ENCODE data around the gene KRT6B.

DNA sequence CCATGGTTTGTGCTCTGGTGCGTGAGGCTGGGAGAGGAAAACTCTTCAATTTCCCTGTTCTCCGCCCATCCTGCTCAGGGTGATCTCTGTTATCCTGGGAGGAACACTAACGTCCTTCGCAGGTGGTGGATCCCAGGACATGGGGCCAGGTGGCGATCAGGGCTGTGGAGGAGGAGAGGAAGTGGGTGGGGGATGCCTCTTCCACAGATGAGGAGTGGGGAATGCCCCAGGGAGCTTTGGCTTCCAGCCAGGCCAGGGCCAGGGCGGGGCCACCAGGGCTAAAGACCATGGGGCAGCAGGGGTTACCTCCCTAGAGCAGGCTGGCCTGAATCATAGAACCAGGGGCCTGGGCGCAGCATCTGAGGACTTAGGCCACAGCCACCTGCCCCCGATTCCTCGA is 14.4 kb downstream of the KRT6B start:
- TF ChIP-seq, protein P1, sequence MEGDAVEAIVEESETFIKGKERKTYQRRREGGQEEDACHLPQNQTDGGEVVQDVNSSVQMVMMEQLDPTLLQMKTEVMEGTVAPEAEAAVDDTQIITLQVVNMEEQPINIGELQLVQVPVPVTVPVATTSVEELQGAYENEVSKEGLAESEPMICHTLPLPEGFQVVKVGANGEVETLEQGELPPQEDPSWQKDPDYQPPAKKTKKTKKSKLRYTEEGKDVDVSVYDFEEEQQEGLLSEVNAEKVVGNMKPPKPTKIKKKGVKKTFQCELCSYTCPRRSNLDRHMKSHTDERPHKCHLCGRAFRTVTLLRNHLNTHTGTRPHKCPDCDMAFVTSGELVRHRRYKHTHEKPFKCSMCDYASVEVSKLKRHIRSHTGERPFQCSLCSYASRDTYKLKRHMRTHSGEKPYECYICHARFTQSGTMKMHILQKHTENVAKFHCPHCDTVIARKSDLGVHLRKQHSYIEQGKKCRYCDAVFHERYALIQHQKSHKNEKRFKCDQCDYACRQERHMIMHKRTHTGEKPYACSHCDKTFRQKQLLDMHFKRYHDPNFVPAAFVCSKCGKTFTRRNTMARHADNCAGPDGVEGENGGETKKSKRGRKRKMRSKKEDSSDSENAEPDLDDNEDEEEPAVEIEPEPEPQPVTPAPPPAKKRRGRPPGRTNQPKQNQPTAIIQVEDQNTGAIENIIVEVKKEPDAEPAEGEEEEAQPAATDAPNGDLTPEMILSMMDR (IDR thresholded peaks at IDR 0.05 in 2 of 3, conservative IDR thresholded peaks at IDR 0.05 in 1 of 3; ENCODE audit: insufficient read depth in 2 of 3, low read depth in 1 of 3, low read length in 3 of 3), result no peak
- TF ChIP-seq FOXK1 (CRISPR knock-in tag; IDR thresholded peaks at IDR 0.05; ENCODE audit: borderline replicate concordance) (no peak), POLR2H (tag; IDR thresholded peaks at IDR 0.05; ENCODE audit: low read depth) (no peak)
- TF ChIP-seq, protein P2, sequence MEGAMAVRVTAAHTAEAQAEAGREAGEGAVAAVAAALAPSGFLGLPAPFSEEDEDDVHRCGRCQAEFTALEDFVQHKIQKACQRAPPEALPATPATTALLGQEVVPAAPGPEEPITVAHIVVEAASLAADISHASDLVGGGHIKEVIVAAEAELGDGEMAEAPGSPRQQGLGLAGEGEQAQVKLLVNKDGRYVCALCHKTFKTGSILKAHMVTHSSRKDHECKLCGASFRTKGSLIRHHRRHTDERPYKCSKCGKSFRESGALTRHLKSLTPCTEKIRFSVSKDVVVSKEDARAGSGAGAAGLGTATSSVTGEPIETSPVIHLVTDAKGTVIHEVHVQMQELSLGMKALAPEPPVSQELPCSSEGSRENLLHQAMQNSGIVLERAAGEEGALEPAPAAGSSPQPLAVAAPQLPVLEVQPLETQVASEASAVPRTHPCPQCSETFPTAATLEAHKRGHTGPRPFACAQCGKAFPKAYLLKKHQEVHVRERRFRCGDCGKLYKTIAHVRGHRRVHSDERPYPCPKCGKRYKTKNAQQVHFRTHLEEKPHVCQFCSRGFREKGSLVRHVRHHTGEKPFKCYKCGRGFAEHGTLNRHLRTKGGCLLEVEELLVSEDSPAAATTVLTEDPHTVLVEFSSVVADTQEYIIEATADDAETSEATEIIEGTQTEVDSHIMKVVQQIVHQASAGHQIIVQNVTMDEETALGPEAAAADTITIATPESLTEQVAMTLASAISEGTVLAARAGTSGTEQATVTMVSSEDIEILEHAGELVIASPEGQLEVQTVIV (CRISPR knock-in tag; IDR thresholded peaks at IDR 0.05; ENCODE audit: borderline replicate concordance), result no peak
- TF ChIP-seq, protein P3, sequence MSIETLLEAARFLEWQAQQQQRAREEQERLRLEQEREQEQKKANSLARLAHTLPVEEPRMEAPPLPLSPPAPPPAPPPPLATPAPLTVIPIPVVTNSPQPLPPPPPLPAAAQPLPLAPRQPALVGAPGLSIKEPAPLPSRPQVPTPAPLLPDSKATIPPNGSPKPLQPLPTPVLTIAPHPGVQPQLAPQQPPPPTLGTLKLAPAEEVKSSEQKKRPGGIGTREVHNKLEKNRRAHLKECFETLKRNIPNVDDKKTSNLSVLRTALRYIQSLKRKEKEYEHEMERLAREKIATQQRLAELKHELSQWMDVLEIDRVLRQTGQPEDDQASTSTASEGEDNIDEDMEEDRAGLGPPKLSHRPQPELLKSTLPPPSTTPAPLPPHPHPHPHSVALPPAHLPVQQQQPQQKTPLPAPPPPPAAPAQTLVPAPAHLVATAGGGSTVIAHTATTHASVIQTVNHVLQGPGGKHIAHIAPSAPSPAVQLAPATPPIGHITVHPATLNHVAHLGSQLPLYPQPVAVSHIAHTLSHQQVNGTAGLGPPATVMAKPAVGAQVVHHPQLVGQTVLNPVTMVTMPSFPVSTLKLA (conservative IDR thresholded peaks at IDR 0.05), result no peak
